22Rv1 (cell line): ENCODE data around the gene H6PD.

Experiments
- H3K27ac ChIP-seq: fragments of 450-650 bp; 2 replicates; pipeline ENCODE4 v1.5.1; 2017
- ZFX ChIP-seq: fragments of 450-650 bp; IDR thresholded peaks from 2 replicates; pipeline ENCODE4 v1.6.1; 2017; ENCODE audit warnings: antibody characterized with exemption, borderline replicate concordance
- TF ChIP-seq, protein P1 (sequence below): fragments of 450-650 bp; IDR thresholded peaks from 2 replicates; pipeline ENCODE4 v1.5.1; 2017; ENCODE audit warnings: mild to moderate bottlenecking

Gene H6PD

DNA sequence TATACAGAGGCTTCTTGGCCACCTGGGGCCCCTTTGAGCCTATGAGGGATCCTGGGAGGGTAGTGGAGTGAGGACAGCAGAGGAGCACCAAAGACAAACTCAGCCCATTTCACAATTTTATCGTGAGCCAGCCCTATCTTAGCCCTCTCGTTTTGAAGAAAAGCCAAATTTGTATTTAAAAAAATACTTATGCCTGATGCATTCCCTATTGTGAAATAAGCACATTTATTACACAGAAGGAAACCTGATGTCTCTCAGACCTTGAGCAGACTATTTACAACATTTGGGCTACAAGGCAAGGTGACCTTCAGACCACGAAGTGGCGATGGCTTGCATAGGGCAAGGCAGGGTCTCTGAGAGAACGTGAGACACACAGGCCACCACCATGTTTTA is 41.3 kb upstream of the H6PD start:
- H3K27ac ChIP-seq: no peak overlapping the region
- TF ChIP-seq ZFX: no peak
- TF ChIP-seq, protein P1, sequence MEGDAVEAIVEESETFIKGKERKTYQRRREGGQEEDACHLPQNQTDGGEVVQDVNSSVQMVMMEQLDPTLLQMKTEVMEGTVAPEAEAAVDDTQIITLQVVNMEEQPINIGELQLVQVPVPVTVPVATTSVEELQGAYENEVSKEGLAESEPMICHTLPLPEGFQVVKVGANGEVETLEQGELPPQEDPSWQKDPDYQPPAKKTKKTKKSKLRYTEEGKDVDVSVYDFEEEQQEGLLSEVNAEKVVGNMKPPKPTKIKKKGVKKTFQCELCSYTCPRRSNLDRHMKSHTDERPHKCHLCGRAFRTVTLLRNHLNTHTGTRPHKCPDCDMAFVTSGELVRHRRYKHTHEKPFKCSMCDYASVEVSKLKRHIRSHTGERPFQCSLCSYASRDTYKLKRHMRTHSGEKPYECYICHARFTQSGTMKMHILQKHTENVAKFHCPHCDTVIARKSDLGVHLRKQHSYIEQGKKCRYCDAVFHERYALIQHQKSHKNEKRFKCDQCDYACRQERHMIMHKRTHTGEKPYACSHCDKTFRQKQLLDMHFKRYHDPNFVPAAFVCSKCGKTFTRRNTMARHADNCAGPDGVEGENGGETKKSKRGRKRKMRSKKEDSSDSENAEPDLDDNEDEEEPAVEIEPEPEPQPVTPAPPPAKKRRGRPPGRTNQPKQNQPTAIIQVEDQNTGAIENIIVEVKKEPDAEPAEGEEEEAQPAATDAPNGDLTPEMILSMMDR: no peak

DNA sequence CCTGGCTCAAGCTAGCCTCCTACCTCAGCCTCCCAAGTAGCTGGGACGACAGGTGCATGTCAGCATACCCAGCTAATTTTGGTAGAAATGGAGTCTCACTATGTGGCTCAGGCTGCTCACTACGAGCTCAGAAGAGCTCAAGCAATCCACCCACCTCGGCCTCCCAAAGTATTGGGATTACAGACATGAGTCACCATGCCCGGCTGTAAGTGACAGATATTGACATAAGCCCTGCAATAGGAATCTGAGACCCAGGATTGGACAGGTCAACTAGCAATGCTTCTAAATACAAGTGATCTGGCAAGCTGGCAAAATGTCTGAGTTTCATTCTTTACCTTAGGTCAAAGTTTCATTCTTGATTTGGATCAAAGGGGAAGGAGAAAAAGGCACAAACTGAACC is 40.5 kb upstream of the H6PD start:
- TF ChIP-seq, protein P1: no peak
- TF ChIP-seq ZFX: no peak
- no peak overlapping the region for H3K27ac ChIP-seq

DNA sequence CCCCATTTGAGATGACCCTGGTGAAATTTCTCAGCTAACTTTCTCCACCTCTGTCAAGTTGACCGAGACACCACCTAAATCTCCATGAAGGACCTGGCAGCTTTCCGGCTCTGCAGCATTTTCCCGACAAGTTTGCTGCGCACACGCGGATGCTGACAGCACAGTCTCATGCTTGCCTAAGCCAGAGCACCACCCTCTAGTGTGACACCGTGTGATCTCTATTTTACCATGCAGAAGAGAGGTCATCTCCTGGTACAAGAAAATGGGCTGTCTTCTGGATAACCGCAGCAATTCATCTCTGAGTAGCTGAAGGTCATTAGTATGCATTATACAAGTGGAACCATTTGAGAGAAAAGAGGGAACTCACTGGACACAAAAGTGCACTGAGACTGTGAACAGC is 38.9 kb upstream of the H6PD start:
- H3K27ac ChIP-seq: no peak overlapping the region
- no peak for TF ChIP-seq ZFX
- TF ChIP-seq, protein P1: no peak

DNA sequence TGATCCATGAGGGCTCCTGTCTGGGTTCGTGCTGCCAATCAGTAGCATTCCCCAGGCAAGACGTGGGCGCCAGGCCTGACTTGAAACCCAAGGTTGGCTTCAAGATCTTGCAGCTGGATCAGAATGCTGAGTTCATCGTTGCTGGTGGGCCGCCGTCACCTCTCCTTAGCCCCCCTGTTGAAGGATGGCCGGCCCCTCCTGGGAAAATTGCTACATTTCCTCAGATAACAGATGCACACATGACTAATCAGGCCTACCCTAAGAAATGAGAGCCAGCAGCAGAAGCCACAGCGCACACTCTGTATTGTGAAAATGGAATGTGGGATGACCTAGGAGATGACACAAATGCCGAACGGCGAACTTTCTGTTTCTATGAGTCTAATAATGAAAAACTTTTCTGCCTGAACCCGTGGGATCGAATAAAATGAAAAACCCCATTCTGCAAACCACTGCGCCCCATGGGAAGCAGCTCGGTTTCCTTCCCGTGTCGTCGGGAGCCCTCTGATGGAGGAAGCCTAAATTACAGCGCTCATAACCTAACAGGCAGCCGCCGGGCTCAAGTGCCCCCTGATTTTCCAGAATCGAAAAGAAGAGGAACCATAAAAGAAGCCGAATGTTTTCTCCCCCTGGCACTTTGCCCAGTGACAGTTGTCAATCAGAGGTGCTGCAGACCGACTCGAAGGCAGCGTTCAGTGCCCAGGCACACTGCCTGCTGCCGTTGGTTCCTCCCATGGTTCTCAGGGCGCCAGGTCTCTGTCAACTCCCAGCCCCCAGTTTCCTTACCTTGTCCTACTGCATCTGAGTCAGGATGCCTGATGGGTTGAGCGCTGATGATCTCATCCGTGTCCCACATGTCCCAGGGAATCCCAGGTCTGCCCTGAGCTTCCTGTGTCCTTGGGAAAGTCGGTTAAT is 38.2 kb upstream of the H6PD start:
- no peak overlapping the region for H3K27ac ChIP-seq
- TF ChIP-seq, protein P1: peak; percentile 85
- no peak for TF ChIP-seq ZFX

DNA sequence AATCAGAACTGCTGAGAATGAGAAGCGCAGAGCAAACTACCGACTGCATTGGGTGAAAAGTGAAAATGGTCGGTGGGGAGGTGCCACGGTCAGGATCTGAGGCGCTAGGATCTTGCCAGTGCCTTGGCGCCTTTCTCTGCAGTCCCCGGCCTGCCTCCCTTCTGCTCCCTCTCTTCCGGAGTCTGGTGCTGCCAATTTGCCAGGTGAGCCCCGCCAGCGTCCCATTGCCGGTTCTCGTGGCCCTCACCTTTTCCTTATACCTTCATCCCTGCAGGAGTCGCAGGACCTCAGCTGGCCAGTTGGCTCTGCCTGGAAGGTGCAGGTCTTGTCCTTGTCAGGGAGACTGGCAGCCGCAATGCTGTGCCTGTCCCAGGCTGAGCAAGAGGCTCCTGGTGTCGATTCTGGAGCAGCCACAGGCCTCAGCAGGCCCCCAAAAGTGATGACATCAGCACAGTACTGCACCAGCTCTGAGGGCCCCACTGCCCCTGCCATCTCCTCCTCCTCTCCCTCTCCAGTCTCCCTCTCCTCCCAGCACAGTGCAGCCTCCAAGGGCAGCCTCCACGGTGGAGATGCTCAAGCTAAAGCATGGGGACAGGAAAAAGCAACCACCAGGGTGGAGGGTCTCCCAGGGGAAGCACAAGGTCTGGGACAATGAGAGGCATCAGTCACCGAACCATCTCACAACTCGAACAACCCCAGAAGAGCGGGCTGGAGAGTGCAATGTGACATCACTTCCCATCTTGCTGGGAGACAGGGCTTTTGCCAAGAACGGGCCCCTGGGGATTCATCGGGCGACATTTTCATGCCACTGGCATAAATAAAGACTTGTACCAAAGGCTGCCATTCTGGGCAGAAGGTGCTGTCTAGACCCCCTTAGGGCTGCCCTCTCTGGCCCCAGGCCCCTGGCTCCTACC is 37.1 kb upstream of the H6PD start:
- H3K27ac ChIP-seq: no peak overlapping the region
- TF ChIP-seq, protein P1: no peak
- TF ChIP-seq ZFX: no peak

DNA sequence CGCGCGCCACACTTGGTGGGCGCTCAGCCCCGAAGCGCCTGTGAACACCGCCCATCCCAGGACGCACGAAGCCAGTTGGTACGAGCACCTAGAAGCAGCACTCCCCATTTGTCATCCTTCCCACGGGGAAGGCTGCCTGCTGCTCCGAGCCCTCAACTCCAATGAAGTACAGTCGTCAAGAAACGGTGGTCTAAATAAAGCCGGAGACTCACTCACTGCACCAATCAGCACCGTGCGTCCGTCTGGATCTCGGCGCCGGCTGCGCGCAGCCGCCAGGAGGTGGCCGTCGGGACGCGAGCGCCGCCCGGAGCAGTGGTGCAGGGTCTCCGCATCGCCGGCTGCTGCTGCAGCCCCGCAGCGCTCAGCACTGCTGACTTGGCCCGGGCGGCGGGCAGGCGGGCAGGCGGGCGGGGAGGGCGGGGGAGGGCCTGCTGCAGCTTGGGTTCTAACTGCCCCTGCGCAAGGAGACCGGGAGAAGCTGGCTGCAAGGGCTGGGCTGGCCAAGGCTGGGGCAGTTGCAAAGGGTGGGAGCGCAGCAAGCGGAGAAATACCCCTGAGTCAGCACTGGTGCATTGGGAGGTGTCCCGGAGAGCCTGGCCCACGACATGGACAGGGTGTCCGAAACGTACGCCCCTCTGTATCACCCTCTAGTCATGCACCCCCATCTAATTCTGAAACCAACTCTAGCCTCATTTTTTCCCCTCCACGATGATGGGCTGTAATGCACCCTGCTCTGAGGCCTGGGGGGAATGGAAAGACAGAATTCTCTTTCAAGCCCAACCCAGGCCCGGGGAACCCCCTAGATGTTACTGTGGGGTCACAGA is 35.8 kb upstream of the H6PD start:
- no peak overlapping the region for H3K27ac ChIP-seq
- TF ChIP-seq, protein P1: peak; percentile 30
- no peak for TF ChIP-seq ZFX
